Stimulated activated naive CD8-positive, alpha-beta T cell treated with anti-CD3 and anti-CD28 coated beads, Interleukin-15, Interleukin-2, amounts not matched to agents 100 U/mL and 50 U/mL, for 24 hours (primary cell): ENCODE data around the gene MELTF.
A peak's percentile ranks its signal among the peaks of the same experiment; 100 is the strongest.
"Not testable (repeated sequence)": the region's sequence is repeated elsewhere in the genome, so short reads cannot be mapped to it uniquely, and the experiment has no call there.

Experiments used
- ATAC-seq: fragments of 150-1000 bp; cut with Tn5 transposase; one replicate; pipeline ENCODE4 v1.10.0; 2021
- DNase-seq: peaks from one replicate; pipeline ENCODE4 v3.0.0; 2021

Gene MELTF

GRCh38 chr3:197029511-197030167, at the start of gene MELTF:
Gene MELTF, minus strand, starts transcription at chr3:197029817. Its CDS starts 115 bp downstream, at chr3:197029702.
- DNase-seq (peak; percentile 85), ATAC-seq (peak; percentile 85)

- DNase-seq (no peak), ATAC-seq (no peak)
Measured at GRCh38 chr3:197076415-197076814, 46.8 kb upstream of the MELTF start.

- no peak for ATAC-seq
- no peak for DNase-seq
Measured at GRCh38 chr3:197068077-197068476, 38.5 kb upstream of the MELTF start.

- DNase-seq (no peak), ATAC-seq (no peak)
Measured at GRCh38 chr3:197064771-197065170, 35.2 kb upstream of the MELTF start.

DNA sequence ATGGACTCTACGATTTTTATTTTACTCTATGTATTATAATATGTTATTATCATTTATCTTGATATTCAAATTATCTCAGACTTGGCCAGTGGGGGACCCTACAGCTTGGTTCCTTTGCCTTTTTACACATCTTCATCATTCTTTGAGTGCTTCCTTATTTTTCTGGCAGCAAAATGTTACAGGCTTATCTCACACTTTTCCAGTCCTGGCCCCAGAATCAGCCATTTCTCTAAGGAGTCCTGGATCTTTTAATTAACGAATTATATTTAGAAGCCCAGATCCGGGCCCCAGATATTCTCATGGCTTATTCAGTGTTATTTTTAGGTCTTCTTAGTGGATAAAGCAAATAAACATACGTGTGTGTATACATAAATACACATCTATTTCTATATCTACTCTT, 32.8 kb upstream of the MELTF start:
- ATAC-seq = no peak

DNA sequence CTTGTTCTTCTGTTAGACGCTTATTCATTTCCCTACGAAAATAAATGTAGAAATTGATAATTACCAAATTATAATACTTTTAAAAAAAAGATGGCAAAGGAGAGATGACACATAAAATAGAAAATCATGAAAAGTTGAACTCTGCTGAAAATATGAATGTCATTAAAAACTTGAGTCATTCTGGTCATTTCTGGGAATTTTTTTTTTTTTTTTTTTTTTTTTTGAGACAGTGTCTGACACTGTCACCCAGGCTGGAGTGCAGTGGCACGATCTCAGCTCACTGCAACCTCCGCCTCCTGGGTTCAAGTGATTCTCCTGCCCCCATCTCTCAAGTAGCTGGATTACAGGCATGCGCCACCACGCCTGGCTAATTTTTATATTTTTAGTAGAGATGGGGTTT, 22.0 kb upstream of the MELTF start:
- DNase-seq, ATAC-seq: not testable (repeated sequence)

More for the DNA sequence above, 32.8 kb upstream of the MELTF start:
- DNase-seq = no peak

DNA sequence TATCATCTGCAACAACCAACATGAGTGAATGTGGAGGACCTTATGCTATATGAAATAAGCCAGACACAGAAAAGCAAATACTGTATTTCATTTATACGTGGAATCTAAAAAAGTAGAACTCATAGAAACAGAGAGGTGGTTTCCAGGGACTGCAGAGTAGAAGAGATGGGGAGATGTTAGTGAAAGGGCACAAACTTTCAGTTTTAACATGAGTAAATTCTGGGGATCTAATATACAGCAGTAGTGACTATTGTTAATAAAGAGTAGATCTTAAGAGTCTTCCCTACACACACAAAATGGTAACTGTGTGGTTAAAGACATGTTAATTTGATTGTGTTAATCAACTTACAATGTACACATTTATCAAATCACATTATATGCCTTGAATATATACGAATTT, 20.9 kb upstream of the MELTF start:
- peak; percentile 52 for ATAC-seq

DNA sequence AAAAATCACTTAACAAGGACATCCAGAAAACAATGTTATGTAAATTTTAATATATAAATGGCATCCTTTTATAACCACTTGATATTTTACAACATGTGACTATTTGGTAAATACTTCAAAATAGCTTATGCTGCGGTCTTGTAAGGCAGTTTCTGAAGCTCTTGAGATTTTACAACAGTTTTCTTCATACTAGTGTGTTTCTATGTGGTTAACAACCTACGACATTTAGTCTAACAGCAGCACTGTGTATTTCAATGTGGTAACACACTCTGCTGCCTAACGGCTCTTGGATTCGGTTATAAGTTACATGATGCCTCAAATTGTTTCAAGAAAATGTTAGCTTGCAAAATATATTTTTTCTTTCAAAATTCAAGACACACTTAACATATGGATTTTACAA, 12.9 kb upstream of the MELTF start:
- DNase-seq (no peak), ATAC-seq (no peak)

More for the DNA sequence above, 20.9 kb upstream of the MELTF start:
- DNase-seq = no peak

DNA sequence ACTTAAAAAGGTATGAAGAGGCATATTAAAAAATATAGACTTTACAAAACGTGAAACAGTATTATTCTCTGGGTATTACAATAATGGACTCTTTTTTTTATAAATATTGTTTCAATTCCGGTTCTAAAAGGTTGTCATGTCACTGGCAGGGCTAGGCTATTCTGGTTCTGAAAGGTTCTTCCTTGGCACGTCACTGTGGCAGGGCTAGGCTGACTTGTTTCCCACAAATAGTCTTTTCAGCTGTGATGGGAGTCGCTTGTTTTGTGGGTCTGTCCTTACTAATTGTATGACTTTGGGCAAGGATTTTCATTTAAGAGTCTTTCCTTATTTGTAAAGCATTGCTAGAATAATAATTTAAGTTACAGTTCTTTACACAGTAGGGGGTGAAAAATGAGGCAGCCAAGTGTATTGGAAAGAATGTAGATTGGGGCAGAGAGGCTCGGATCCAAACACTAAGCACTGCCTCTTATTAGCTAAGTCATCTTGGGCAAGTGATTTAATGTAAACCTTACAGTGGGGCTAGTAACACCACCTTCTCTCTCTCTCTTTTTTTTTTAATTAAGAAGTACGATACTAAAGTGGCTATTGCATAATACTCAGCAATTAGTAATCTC, 12.4 kb upstream of the MELTF start:
- DNase-seq = no peak
- no peak for ATAC-seq

- DNase-seq (no peak), ATAC-seq (no peak)
Measured at GRCh38 chr3:197040658-197041057, 11.0 kb upstream of the MELTF start.

DNA sequence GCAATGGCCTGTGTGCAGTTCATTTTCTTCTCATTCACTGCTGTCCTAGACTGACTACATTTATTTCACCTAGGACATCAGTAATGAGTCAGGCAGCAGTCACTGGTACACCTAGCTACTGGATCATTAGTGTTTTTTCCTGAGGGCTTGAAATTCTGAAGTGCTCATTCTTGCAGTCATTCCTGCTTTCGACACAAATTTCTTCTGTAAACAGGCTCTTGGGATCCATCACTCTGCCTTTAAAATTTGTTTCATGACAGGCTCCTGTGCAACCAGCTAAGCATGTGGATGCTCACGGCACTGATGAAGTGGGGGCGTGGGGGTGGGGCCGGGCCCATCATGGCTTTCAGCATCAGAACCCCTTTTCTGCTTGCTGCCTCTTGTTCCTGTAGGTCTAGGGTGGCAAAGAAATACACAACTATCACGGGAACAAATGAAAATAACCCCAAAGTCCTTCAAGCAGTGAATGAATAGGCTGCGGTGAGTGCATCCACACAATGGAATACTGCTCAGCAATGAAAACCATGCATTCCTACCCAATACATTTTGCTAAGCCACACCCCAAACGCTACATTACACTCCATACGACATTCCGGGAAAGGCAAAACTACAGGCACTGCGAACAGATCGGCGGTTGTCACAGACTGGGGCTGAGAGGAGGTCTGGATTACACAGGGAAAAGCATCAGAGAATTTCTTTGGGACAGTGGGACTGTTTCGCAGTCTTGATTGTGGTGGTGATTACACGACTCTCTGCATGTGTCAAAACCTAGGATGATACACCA, 9.3 kb upstream of the MELTF start:
- DNase-seq (no peak), ATAC-seq (no peak)

GRCh38 chr3:197035577-197035976, 6.0 kb upstream of the MELTF start:
- DNase-seq (no peak), ATAC-seq (no peak)

- not testable (repeated sequence) for ATAC-seq, DNase-seq
Measured at GRCh38 chr3:197034778-197035177, 5.2 kb upstream of the MELTF start.

- not testable (repeated sequence) for DNase-seq, ATAC-seq
Measured at GRCh38 chr3:197033764-197034163, 4.1 kb upstream of the MELTF start.

DNA sequence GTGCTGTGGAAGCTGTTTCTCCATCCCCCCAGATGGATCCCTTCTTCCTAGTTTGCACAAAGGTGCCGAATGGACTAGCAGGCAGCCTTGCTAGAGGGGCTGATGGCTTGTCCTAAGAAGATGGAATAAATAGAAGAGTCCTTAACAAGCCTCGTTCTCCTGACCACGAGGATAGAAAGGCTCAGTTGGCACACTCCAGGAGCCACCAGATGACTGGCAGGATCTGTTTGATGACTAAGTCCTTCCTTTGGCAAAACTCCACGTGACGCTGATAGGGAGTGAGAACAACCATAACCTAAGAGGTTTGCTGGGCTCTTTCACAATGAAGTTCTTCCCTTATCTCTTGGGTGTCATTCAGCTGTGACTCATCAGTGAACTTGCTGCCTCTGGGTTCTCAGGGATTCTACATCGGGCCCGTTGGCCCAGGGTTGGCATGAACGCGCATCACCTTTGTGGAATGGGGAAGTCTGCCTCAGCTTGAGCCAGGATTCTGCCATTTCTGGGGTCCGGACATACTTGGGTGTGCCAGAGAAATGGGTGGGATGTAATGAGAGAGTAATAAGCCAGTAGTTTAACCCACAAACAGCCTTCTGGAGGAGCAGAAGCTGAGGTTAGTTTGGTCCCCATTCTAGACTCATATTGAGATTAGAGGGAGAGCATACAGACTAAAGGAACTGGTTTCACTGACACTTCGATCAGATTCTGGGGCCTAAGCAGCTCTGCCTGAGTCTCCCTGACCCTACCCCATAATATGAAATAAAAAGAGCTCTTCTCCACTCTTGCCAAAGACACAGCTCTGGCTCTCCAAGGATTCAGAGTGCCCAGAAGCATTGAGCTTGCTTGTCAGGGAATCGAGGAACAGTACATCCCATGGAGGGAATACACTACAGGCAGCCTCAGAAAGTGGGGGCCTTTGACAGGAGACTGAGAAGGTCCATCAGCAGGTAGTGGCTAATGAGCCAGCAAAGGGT, 2.0 kb upstream of the MELTF start:
- peak; percentile 50 for ATAC-seq
- no peak for DNase-seq

GRCh38 chr3:197030379-197031314, 1.0 kb upstream of the MELTF start:
- DNase-seq (no peak), ATAC-seq (no peak)

GRCh38 chr3:197028728-197029510, 698 bp downstream of the MELTF start:
- DNase-seq (peak; percentile 29), ATAC-seq (no peak)

GRCh38 chr3:197027896-197028727, 1.5 kb downstream of the MELTF start:
- ATAC-seq (no peak), DNase-seq (no peak)
